Psoas muscle (tissue), 8 donors: ENCODE measurements around the gene RREB1. TPM values are rescaled to one million over a fixed set of nuclear protein-coding genes. Genes with fewer than 3 reads are reported as not detected.

ENCODE experiments used
- ATAC-seq, 4 donors: fragments of 200-7000 bp; cut with Tn5 transposase; one replicate each; pipeline ENCODE4 v1.9.1; 2020; ENCODE audit warnings: moderate library complexity in 3 of 4, mild to moderate bottlenecking in 2 of 4
- DNase-seq, 2 donors: peaks; one replicate each; pipeline ENCODE4 v3.0.0-alpha.2; 2020
- H3K27ac ChIP-seq: fragments of 200-600 bp; one replicate; pipeline ENCODE4 v1.8.0; 2022
- H3K27me3 ChIP-seq, 3 donors: fragments of 200-600 bp in 1 of 3; one replicate each; pipeline versions ENCODE4 v1.6.1 to v1.8.0; 2013 to 2022; ENCODE audit warnings: low read length in 2 of 3, mild to moderate bottlenecking in 2 of 3, moderate library complexity in 1 of 3; ENCODE audit not compliant: insufficient read depth in 3 of 3
- H3K36me3 ChIP-seq, 2 donors: fragments of 200-600 bp in 1 of 2; one replicate each; pipeline versions ENCODE4 v1.6.1 to v1.8.0; 2013 to 2022; ENCODE audit warnings: low read depth in 1 of 2, mild to moderate bottlenecking in 1 of 2, moderate library complexity in 1 of 2; ENCODE audit not compliant: insufficient read depth in 1 of 2
- H3K4me1 ChIP-seq: fragments of 200-600 bp; one replicate; pipeline ENCODE4 v1.8.0; 2022
- H3K4me3 ChIP-seq: fragments of 200-600 bp; one replicate; pipeline ENCODE4 v1.8.0; 2022; ENCODE audit warnings: mild to moderate bottlenecking
- H3K9me3 ChIP-seq: fragments of 200-600 bp; one replicate; pipeline ENCODE4 v1.8.0; 2022
- CTCF ChIP-seq: fragments of 200-600 bp; IDR thresholded peaks from one replicate; pipeline ENCODE4 v1.8.0; 2022; ENCODE audit warnings: antibody characterized with exemption
- WGBS, 3 donors: extraction: QIAGEN DNeasy Blood & Tissue Kit; methylation state at CpG; one replicate each; pipeline versions ENCODE4 v1.1.6 to v1.1.7; 2013; 5-methylcytosine and 5-hydroxymethylcytosine counted together
- intact Hi-C, 2 donors: fragments of 100-400 bp; cut with DNase I; formaldehyde crosslinking; loops; one replicate each; pipeline versions ENCODE4 v1.11.0 to v1.14.2; 2022
- polyA plus RNA-seq, 3 donors: library from polyadenylated mRNA; stranded (reverse); fragments of 200-250 nt; gene quantifications; one replicate each; pipeline ENCODE4 v1.2.3, GENCODE V29; 2013
- total RNA-seq, 4 donors: library from RNA; stranded (reverse); fragmentation: NEBNext Ultra II Directional in 2 of 4; extraction: Animal tissue kit (Norgen Biotek cat#: 25700) in 2 of 4; gene quantifications; one replicate each; pipeline versions ENCODE4 v1.2.1 to v1.2.4, GENCODE V29; 2021 to 2023
- donor health status: healthy with polysubstance abuse.
- donor health status: DM: no; HTN: no; CAD: no; lungs with moderate emphysema.
- donor health status: Bipolar disorder and iron deficiency.
- donor health status: healthy.
- donor health status: DM: yes; HTN: yes; CAD: no.
- donor health status: DM: no; HTN: no; CAD: no.
- donor health status: DM: no; HTN: no; CAD: no.
- donor health status: DM: yes; HTN: yes; CAD: no.

RREB1 gene
- total and polyA plus RNA-seq, 7 donors: 4.6 to 49.4 (median 32.7) TPM

- intact Hi-C loops: no loop called here
- ATAC-seq: no peak
- TF ChIP-seq CTCF: no peak
- 86 to 89% (median 89%) methylated on average over 6 of the region's 6 CpGs for WGBS, 3 donors
- Histone ChIP-seq H3K27me3 (no peaks in the 10 kb centered on the region), H3K36me3 (no peaks in the 10 kb centered on the region), H3K27ac (no peak overlapping the region), H3K4me1 (no peaks in the 10 kb centered on the region), H3K9me3 (no peaks in the 10 kb centered on the region), H3K4me3 (no peak overlapping the region)
- DNase-seq: no peak
Observed at GRCh38 chr6:7078856-7079255, 28.9 kb upstream of the RREB1 start.

- Histone ChIP-seq H3K9me3 (no peaks in the 10 kb centered on the region), H3K27me3 (no peaks in the 10 kb centered on the region), H3K27ac (no peak overlapping the region), H3K36me3 (no peaks in the 10 kb centered on the region), H3K4me3 (no peak overlapping the region), H3K4me1 (no peaks in the 10 kb centered on the region)
- ATAC-seq (no peak), DNase-seq (no peak)
- 69 to 77% (median 73%) methylated on average over 2 of the region's 2 CpGs for WGBS, 3 donors
- no peak for TF ChIP-seq CTCF
- intact Hi-C loops: no loop called here
Observed at GRCh38 chr6:7080311-7080710, 27.4 kb upstream of the RREB1 start.

GRCh38 chr6:7085911-7086310, 21.9 kb upstream of the RREB1 start:
- Histone ChIP-seq H3K4me3 (no peak overlapping the region), H3K36me3 (no peaks in the 10 kb centered on the region), H3K27ac (peak overlapping the region; percentile 11), H3K4me1 (peaks cover 18% of the 10 kb centered on the region), H3K27me3 (no peaks in the 10 kb centered on the region), H3K9me3 (no peaks in the 10 kb centered on the region)
- ATAC-seq (peak; percentile 65 to 85 (median 76)), DNase-seq (peak; percentile 53 to 71)
- WGBS, 3 donors: 84 to 88% (median 85%) methylated on average over 1 of the region's 1 CpG
- TF ChIP-seq CTCF: no peak
- intact Hi-C loops: no loop called here

- no peak for TF ChIP-seq CTCF
- peak; percentile 38 to 70 (median 62) for ATAC-seq
Observed at GRCh38 chr6:7086488-7086887, 21.3 kb upstream of the RREB1 start.

GRCh38 chr6:7087066-7087465, 20.7 kb upstream of the RREB1 start:
- H3K9me3 ChIP-seq: no peaks in the 10 kb centered on the region
- DNase-seq (no peak), ATAC-seq (peak in 3 of 4 donors; percentile 30 to 60 (median 30))
- peaks cover 18% of the 10 kb centered on the region for H3K4me1 ChIP-seq
- 28 to 58% (median 29%) methylated on average over 3 of the region's 3 CpGs for WGBS, 3 donors
- H3K4me3 ChIP-seq: peak overlapping the region; percentile 43
- peak overlapping the region; percentile 61 for H3K27ac ChIP-seq
- H3K27me3 ChIP-seq: no peaks in the 10 kb centered on the region
- intact Hi-C loops: no loop called here
- no peak for TF ChIP-seq CTCF
- no peaks in the 10 kb centered on the region for H3K36me3 ChIP-seq

More at GRCh38 chr6:7086488-7086887, 21.3 kb upstream of the RREB1 start:
- 49 to 61% (median 54%) methylated on average over 9 of the region's 9 CpGs for WGBS, 3 donors
- intact Hi-C loops: no loop called here
- peak overlapping the region; percentile 43 for H3K4me3 ChIP-seq
- H3K9me3 ChIP-seq: no peaks in the 10 kb centered on the region
- no peaks in the 10 kb centered on the region for H3K36me3 ChIP-seq
- H3K27me3 ChIP-seq: no peaks in the 10 kb centered on the region
- H3K27ac ChIP-seq: peak overlapping the region; percentile 61
- peaks cover 18% of the 10 kb centered on the region for H3K4me1 ChIP-seq
- DNase-seq: peak; percentile 44 to 65
